Ammon's horn (tissue), 1 donor: ENCODE data around the gene SWI5.
A peak's percentile ranks its signal among the peaks of the same experiment; 100 is the strongest.

Experiments used
- DNase-seq: peaks from one replicate; pipeline ENCODE4 v3.0.0-alpha.2; 2016; ENCODE audit warnings: low spot score

The SWI5 gene

GRCh38 chr9:128252317-128253139, 23.5 kb upstream of the SWI5 start:
- DNase-seq, result no peak

- no peak for DNase-seq
Measured at GRCh38 chr9:128253140-128253990, 22.7 kb upstream of the SWI5 start.

- no peak for DNase-seq
Measured at GRCh38 chr9:128253991-128254346, 22.1 kb upstream of the SWI5 start.

GRCh38 chr9:128254362-128254761, 21.7 kb upstream of the SWI5 start:
- DNase-seq, result no peak

DNA sequence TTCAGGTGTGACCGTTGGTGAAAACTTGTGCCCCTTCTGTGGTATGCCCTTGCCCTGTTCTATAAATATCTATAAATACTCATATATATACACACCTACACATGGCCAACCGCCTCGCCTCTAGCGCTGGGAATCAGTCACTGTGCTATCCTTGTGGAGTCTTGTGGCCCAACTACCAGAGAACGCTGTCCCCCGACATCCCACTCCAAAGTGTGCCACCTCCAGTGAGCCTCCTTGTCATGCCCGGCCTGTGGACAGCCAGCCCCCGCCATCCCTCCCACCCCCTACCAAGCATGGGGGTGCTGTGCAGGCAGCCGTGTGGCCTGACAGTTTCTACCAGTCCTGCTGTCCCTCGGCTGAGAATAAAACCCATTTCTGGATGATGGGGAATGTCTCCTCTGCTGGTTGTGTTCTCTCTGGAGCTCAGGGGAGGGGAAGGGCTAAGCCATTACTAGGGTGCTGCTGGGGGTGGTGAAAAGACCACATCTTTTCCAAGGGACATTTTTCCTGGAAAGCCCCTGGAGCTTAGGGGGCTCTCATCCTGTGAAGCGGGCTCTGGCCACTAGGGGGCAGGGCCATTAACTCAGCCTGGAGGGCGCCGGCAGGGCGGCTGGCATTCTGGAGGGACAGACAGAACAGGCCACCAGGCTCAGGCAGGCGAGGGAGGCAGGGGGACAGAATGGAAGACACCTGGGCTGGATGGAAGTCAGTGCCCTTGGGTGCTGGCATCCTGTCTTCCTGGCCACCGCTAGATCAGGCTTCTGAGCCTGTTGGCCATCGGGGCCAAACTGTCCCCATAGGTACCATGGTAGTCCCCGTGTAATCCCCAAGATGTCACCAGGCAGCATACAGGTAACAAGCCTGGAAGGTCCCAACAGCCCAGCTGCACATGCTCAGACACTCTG, 21.0 kb upstream of the SWI5 start:
- peak; percentile 62 for DNase-seq

GRCh38 chr9:128257086-128257825, 18.8 kb upstream of the SWI5 start:
- no peak for DNase-seq

- no peak for DNase-seq
Measured at GRCh38 chr9:128257907-128258306, 18.2 kb upstream of the SWI5 start.

DNA sequence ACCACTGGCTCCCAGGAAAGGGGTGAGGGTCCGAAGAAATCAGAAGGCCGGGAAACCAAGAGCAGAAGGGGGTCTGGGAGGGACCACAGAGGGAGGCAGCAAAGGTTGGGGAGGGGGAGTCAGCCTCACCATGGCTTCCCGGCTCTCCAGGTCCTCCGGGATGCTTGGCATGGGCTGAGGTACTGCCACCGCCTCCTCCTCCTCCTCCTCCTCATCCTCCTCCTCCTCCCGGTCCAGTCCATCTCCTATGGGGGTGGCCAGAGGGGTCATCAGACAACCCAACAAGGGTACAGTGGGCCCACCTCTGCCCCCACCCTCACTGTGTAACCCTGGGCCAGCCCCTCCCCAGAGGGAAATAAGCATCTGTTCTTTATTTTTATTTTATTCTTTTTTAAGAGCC, 17.8 kb upstream of the SWI5 start:
- DNase-seq, result no peak

DNA sequence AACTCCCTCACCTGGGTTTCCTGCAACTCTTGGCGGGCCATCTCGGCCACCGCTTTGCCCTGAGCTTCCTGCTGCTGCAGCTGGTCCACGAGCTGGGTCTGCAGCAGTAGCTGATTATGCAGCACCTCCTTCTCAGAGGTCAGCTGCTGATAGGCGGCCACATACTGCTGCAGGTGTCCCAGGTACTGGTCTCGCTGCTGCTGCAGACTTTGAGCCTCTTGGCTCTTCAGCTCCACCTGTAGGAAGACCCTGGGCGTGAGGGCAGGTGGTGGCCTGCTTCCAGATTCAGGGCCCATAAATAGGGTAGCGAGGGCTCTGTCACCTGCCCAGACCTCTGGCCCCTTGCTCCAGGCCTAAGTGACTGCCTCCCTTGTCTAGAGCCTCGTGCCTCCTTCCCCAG, 16.9 kb upstream of the SWI5 start:
- DNase-seq, result no peak

DNA sequence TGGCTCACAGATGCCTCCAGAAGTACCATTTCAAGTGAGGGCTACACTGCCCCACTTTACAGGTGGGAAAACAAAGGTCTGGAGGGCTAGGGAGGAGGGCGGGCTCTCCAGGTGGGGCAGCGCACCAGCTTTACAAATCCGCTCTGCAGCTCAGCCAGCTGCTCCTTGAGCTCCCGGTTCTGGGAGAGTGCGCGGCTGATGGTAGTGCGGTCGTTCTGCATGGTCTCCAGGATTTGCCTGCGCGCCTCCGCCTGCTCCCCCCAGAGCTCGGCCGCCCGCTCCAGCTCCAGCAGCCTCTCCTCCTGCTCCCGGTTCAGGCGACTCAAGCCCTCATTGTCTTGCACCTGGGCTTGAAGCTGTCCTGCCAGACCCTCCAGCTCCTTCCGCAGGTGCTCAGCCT, 15.7 kb upstream of the SWI5 start:
- no peak for DNase-seq

DNA sequence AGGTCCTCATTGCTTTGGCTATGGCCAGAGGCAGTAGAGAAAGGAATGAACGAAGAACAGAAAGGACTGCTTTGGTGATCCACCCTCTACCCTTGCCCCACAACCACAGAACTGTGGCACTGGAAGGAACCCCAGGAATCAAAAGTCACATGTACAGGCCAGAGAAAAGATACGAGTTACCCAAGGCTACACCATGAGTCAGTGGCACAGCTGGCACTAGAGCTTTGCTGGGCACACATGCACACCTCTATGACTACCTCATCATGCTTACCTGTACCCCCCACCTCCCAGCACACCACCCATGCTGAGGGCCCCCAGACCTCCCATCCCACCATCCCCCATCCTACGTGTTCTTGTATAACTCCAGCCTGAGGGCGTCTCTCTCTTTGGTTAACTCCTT, 13.4 kb upstream of the SWI5 start:
- no peak for DNase-seq

GRCh38 chr9:128265348-128265847, 10.7 kb upstream of the SWI5 start:
- no peak for DNase-seq

DNA sequence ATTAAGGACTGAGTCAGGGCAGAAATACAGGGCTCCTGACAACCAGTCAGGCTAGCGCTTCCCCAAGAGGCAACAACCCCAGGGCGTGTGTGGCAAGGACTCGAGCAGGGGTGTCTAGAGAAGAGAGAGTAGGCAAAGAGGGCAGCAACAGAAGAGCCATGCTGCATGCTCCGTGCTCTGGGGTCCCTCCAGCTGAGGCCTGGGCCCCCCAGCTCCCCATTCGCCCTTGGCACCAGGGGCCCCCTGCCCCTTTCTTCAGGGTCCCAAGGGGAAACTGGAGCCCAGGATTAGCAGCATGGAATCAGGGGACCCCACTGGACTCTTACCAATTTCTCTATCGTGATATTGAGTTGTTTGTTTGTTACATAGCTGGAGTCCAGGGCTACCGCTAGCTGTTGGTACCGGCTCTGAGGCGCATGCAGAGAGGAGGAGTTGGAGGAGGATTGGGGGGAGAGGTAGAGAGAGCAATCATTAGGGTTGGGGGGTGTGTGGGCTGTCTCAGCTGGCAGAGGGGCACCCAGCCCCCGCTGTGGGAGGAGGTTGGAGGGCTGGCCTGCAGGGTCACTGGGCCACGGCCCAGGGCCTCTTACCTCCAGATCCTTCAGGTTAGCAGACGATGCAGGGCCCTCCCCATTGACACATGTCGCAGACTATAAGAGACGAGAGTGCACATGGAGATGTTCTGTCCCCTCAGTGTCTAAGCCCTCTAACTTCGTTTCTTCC, 9.0 kb upstream of the SWI5 start:
- no peak for DNase-seq

GRCh38 chr9:128271112-128271511, 5.0 kb upstream of the SWI5 start:
- no peak for DNase-seq

DNA sequence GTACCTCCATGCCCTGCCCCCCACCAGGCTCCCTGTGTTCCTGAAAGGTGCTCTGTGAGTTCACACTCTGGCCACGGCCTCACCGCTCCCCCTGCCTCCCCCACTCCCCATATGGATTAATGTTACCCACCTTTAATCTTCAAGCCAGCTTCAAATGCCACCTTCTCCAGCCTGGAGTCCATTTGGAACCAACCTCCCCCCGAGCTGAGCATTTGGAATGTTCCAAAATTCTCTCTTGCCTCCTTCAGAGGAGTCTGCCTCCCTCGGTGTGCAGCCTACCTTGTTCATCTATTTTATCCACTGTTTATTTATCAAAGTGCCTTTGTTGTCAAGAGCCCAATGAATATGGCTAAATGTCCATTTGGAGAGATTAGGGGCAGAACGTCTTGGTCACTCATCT, 4.6 kb upstream of the SWI5 start:
- no peak for DNase-seq

DNA sequence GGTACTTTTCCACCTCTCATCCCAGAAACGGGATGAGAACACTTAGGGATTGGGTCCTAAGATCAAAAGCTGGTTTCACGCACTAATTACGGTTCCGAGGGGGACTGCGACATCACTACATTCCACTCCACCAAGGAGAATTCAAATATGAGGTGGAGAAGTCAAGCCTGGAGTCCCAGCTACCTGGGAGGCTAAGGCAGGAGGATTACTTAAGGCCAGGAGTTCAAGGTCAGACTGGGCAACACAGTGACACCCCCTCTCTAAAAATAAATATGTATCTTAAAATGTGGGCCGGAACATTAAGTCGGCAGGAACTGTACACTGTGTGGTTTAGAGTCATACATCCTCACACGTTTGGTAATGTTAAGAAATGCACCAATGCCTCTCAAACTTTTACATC, 1.8 kb upstream of the SWI5 start:
- no peak for DNase-seq

DNA sequence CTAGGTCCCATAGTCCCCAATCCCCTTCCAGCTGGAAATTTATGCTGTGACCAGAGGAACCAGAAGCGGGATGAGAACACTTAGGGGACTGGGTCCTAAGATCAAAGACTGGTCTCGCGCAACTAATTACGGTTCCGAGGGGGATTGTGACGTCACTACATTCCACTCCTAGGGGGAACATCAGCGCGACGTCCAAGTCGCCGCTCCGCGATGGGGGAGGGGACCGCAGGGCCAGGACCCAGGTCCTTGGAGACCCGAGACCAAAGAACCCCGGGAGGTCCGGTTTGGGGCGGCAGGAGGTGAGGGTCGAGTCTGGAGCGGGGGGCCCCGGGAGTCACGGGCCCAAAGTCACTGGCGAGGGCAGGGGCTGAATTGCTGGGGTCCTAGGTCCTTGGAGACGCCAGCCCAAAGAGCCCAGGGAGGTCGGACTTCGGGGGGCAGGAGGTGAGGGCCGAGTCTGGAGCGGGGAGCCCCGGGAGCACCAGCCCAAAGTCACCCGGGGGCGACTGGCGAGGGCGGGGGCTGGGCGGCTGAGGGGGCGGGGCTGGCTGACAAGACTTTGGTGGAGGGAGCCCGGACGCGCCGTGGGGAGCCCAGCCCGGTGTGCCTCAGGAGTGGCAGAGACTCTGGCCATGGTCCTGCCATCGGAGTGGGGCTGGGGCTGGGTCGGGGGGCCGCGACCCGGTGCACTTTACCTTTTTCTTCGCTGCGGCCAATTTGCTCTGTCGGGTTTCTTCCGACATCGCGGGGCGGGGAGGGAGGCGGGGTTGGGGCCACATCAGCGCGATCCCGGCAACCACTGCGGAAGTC, 673 bp upstream of the SWI5 start, which contains the start of gene GOLGA2:
GOLGA2 (minus strand) TSS at position 810 of the 810 bp plus-strand sequence; CDS start at position 779, 31 bp downstream.
- DNase-seq, result no peak

DNA sequence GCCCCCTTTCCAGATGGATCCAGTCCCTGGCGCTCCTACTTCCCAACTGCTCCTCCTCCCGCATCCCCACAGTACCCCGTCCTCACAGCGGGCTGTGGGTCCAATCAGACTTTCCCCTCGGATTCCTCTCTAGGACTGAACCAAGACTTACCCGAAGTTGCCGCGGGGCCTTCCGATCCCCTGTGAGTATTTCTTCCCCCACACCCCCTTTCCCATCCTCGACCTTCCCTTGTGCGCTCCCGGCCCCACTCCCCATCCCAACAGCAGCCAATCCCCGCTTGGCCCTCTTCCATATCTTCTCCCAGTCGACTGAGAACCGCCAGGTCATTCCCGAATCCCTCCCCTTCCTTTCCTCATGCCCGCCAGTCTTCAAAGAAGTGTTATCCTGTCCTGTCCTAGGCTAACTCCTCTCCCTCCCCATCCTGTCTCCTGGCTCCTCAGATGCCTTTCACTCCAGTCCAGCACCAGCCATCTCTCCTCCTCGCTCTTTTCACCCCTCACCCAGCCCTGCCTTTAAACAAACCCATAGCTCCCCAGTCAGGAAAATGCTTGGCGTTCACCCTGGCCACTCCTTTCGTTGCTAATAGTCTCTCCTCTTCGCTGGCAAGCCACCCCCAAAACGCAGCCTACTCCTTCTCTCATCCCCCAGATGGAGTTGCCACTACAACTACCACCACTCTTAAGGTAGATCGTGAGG, 646 bp downstream of the SWI5 start:
- peak; percentile 31 for DNase-seq
